ENCODE results near the gene ERGIC1. TPM values are rescaled to one million over a fixed set of nuclear protein-coding genes. Genes with fewer than 3 reads are reported as not detected.
"Not testable (repeated sequence)": the region's sequence is repeated elsewhere in the genome, so short reads cannot be mapped to it uniquely, and the experiment has no call there.

The ERGIC1 gene
- total RNA-seq, 1 donor from 2014 or later = 99.1 TPM

DNA sequence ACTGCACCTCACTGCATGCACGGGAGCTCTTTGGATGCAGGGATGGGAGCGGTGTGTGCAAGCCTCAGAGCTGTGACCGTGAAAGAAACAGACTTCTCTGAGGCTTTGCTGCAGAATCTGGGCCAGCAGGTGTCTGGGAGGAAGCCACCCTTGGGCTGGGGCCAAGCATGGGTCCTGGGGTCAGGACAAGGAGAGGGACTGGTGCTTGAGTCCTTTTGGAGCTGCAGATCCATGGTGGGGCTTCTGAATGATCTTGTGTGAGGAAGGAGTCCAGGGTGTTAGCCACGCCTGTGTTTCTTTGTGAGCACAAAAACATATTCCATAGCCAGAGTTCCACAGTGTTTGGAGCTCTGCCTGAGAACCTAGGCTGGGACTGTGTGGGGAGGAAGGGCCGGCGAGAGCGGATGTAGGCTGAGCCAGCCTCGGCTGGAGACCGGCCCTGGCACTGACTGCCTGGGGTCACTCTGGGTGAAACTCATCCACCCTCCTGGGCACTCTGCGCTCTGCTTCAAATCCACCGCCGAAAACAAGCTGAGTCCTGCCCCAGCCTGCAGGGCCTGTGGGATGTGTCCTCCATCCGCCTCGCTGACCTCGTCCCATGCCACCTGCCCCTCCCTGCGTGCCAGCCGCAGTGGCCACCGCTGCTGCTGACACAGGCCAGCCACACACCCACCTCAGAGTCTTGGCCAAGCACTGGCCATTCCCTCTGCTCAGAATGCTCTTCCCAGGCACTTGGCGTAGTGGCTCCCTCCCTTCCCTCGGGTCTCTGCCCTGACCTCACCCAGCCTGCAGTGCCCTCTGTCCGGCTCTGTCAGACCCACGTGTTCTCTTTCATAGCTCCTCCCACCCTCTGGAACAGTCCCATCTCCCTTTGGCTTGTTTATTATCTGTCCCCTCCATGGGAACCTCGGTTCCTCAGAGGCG lies 26.7 kb downstream of the ERGIC1 start:
- peak overlapping the region; percentile 15 for H3K4me3 ChIP-seq (ENCODE audit: low read depth, low read length)
- TF ChIP-seq, protein P1, sequence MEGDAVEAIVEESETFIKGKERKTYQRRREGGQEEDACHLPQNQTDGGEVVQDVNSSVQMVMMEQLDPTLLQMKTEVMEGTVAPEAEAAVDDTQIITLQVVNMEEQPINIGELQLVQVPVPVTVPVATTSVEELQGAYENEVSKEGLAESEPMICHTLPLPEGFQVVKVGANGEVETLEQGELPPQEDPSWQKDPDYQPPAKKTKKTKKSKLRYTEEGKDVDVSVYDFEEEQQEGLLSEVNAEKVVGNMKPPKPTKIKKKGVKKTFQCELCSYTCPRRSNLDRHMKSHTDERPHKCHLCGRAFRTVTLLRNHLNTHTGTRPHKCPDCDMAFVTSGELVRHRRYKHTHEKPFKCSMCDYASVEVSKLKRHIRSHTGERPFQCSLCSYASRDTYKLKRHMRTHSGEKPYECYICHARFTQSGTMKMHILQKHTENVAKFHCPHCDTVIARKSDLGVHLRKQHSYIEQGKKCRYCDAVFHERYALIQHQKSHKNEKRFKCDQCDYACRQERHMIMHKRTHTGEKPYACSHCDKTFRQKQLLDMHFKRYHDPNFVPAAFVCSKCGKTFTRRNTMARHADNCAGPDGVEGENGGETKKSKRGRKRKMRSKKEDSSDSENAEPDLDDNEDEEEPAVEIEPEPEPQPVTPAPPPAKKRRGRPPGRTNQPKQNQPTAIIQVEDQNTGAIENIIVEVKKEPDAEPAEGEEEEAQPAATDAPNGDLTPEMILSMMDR (conservative IDR thresholded peaks at IDR 0.05; ENCODE audit: low read depth, low read length) = no peak
- DNase-seq (ENCODE audit: low read depth) = no peak

DNA sequence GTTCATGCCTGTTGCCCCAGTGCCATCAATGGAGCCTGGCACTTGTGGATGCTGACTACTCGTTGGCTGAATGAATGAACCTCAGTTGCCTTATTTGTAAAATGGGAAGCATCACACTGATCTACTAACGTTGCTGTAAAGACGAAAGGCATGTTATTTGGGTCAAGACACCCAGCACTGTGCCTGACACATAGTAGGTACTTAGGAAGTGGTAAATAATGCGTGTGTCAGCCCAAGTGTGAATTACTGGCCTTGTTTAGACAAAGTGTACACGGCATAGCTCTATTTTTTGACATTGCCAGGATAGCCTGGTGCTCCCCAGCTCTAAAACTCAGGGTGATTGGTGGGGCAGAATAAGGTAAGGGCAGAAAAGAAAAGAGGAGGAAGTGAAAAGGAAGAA lies 27.4 kb downstream of the ERGIC1 start:
- TF ChIP-seq, protein P1 (conservative IDR thresholded peaks at IDR 0.05; ENCODE audit: low read depth, low read length) = no peak
- H3K4me3 ChIP-seq (ENCODE audit: low read depth, low read length) = no peak overlapping the region
- no peak for DNase-seq (ENCODE audit: low read depth)

DNA sequence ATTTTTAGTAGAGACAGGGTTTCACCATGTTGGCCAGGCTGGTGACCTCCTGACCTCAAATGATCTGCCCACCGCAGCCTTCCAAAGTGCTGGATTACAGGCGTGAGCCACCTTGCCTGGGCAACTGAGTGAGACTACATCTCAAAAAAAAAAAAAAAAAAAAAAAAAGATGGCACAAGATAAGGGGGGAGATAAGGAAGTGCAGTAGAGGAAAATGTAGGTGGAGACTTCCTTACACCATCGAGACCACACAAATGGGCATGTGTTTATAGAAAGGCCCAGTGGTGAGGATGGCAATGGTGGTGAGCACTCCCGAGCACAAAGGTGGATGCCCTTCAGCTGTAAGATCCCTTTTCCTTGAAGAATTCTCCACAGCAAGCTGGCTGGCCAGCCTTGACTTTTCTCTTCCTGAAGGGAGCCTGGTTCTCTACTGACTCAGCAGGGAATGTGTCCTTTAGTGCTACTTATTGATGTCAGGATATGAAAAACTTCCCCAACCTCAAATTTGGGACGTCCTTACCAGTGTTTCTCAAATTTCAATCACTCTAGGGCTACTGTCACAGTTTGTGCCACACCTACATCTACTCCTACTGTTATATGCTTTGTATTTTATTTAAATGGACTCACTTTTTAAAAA lies 28.2 kb downstream of the ERGIC1 start:
- no peak for DNase-seq (ENCODE audit: low read depth)

DNA sequence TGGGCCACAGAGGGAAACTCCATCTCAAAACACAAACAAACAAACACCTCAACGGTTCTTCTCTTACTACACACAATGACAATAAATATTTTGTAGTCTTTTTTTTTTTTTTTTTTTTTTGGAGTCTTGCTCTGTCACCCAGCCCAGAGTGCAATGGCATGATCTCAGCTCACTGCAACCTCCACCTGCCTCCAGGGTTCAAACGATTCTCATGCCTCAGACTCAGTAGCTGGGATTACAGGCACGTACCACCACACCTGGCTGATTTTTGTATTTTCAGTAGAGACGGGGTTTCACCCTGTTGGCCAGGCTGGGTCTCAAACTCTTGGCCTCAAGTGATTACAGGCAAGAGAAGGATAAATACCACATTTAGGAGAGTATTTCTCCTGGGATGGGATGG lies 30.1 kb downstream of the ERGIC1 start:
- H3K4me3 ChIP-seq (ENCODE audit: low read depth, low read length); DNase-seq (ENCODE audit: low read depth): not testable (repeated sequence)

More for the DNA sequence above, 28.2 kb downstream of the ERGIC1 start:
- TF ChIP-seq, protein P1 (conservative IDR thresholded peaks at IDR 0.05; ENCODE audit: low read depth, low read length) = no peak
- H3K4me3 ChIP-seq (ENCODE audit: low read depth, low read length) = no peak overlapping the region

DNA sequence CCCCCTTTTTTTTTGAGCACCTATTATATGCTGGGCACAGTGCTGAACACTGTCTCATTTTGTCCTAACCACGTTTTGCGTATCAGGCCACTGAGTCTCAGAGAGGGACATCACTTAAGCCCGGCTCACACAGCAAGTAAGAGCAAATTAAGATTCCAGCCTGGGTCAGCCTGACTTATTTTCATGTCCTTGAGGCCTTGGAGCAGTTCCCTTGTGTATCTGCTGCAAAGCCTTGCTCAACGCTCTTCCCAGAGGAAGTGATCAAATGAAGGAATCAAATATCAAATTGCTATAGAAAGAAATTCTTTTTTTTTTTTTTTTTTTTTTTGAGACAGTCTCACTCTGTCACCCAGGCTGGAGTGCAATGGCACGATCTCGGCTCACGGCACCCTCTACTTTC lies 30.7 kb downstream of the ERGIC1 start:
- H3K4me3 ChIP-seq (ENCODE audit: low read depth, low read length) = no peak overlapping the region
- DNase-seq (ENCODE audit: low read depth) = no peak
- TF ChIP-seq, protein P1 (conservative IDR thresholded peaks at IDR 0.05; ENCODE audit: low read depth, low read length) = no peak

DNA sequence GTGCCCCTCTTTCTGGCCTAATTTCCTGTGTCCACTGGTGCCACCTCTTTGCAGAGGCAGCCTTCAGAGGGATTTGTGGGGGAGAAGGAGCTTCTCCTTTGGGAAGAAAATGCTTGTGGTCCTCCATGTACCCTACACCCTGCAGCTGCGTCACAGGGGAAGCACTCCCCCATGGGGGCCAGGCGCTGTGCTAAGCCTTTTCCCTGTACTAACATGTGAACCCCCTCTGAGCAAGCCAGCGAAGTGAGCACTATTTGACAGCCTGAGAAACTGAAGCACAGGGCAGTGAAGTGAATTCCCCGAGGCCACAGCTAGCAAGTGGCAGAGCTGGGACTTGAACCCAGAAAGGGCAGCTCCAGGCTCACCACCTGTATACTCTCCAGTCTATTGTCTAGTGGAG lies 32.3 kb downstream of the ERGIC1 start:
- TF ChIP-seq, protein P1 (conservative IDR thresholded peaks at IDR 0.05; ENCODE audit: low read depth, low read length) = no peak
- DNase-seq (ENCODE audit: low read depth) = no peak
- H3K4me3 ChIP-seq (ENCODE audit: low read depth, low read length) = no peak overlapping the region
